ENCODE data around the gene NHERF2. TPM values are rescaled to one million over a fixed set of nuclear protein-coding genes. Genes with fewer than 3 reads are reported as not detected.

The NHERF2 gene
- total RNA-seq, 2 experiments from 2014 or later, result 1.9 to 2.0 TPM

DNA sequence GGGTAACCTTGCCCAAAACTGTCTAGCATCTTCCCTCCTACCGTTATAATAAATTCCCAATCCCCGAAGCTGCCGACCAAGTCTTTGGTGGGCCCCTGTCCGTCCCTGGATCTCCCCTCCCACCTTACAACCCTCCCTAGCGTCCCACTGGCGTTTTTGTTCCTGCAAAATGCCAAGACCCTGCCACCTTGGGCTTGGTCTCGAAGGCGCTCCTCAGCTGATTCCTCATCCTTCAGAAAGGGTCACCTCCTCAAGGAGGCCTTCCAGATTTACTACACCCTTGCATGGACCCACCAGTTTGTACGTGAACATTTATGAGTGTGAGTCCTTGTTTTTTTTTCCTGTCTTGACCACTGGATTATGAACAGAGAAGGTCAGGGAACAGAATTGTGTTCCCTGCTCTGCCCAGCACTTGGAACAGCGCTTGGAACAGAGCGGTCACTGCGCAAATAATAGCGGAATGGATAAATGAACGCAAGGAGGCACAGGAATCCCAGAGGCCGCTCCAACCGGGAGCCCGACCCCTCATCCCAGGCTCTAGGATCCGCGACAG is 43.6 kb upstream of the NHERF2 start:
- peaks cover 0 to 21% of the 10 kb centered on the region in 2 experiments for H3K9me3 ChIP-seq (ENCODE audit: control insufficient read depth in 1 of 2, insufficient read depth in 1 of 2, low read length in 2 of 2)
- peak overlapping the region; percentile 84 for H3K4me3 Mint-ChIP-seq
- H3K27ac ChIP-seq (ENCODE audit: low read depth in 1 of 2, low read length in 2 of 2), result no peak overlapping the region
- H3K4me1 Mint-ChIP-seq (ENCODE audit: low read depth), result peaks cover 20% of the 10 kb centered on the region
- TF ChIP-seq, protein P1, sequence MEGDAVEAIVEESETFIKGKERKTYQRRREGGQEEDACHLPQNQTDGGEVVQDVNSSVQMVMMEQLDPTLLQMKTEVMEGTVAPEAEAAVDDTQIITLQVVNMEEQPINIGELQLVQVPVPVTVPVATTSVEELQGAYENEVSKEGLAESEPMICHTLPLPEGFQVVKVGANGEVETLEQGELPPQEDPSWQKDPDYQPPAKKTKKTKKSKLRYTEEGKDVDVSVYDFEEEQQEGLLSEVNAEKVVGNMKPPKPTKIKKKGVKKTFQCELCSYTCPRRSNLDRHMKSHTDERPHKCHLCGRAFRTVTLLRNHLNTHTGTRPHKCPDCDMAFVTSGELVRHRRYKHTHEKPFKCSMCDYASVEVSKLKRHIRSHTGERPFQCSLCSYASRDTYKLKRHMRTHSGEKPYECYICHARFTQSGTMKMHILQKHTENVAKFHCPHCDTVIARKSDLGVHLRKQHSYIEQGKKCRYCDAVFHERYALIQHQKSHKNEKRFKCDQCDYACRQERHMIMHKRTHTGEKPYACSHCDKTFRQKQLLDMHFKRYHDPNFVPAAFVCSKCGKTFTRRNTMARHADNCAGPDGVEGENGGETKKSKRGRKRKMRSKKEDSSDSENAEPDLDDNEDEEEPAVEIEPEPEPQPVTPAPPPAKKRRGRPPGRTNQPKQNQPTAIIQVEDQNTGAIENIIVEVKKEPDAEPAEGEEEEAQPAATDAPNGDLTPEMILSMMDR (IDR thresholded peaks at IDR 0.05), result no peak
- peaks cover 49% of the 10 kb centered on the region for H3K4me1 ChIP-seq (ENCODE audit: insufficient read depth, low read length)
- ChIA-PET POLR2A (interaction anchor here (0.7 to 6.8 kb wide), 4 partner anchors 12 to 201 kb away, joined by 3 to 62 read pairs (median 14); partner anchors contain the start of genes NUBP2, RPS2, SPSB3 and TBL3), CTCF (interaction anchor here (0.8 to 2.1 kb wide), 3 partner anchors 11 to 157 kb away, joined by 3 to 8 read pairs (median 5); partner anchors contain the start of gene TBL3)
- H3K36me3 ChIP-seq (ENCODE audit: insufficient read depth, low read length), result peaks cover 18% of the 10 kb centered on the region
- peak overlapping the region; percentile 65 for H3K4me3 ChIP-seq (ENCODE audit: low read length)
- H3K36me3 Mint-ChIP-seq (ENCODE audit: low read depth), result peaks cover 20% of the 10 kb centered on the region
- no peaks in the 10 kb centered on the region for H3K9me3 Mint-ChIP-seq
- peak overlapping the region; percentile 42 for H3K27ac Mint-ChIP-seq
- peaks cover 38% of the 10 kb centered on the region for H3K27me3 Mint-ChIP-seq
- intact Hi-C loops (cut with DNase I, micrococcal nuclease), result no loop called here
- ATAC-seq (ENCODE audit: poor library complexity), result no peak
- H3K27me3 ChIP-seq (ENCODE audit: control insufficient read depth in 1 of 2, insufficient read depth in 2 of 2, low read length in 2 of 2), result peaks cover 32 to 35% of the 10 kb centered on the region in 2 experiments
- DNase-seq, result no peak

DNA sequence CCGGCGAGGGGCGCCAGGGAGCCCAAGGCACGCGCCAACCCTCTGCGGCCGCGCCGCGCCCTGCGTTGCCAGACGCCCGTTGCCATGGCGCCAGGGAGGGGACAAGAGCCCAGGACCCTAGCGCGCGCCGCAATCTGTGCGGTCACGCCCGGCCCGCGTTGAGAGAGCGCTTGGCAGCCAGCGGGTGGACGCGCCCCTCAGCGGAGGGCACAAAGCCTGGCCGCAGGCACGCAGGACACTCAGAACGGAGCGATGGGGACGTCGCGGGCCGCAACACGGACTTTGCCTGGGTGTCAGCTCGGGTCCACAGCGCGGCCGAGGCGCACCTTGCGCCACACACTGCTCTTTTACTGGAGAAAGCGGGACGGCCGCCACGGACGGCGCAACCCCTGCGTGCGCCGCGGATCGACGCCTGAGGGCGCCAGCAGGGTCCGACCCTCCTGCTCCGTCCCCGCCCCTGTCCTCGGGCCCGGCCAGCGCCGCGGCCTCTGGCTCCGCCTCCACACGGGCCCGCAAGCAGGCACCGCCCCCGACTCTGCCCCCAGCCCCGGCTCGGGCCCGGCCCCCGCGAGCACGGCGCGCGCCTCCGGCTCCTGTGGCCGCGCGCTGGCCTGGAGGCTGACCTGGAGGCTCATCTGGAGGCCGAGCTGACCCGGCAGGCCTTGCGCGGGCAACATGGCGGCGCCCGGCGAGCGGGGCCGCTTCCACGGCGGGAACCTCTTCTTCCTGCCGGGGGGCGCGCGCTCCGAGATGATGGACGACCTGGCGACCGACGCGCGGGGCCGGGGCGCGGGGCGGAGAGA is 43.0 kb upstream of the NHERF2 start, which contains the start of gene GFER:
Gene GFER (plus strand): TSS at position 650 of the 803 bp plus-strand sequence. CDS start 26 bp downstream, at position 676.
- Histone ChIP-seq H3K4me1 (ENCODE audit: insufficient read depth, low read length) (peaks cover 47% of the 10 kb centered on the region), H3K27me3 (ENCODE audit: control insufficient read depth in 1 of 2, insufficient read depth in 2 of 2, low read length in 2 of 2) (peaks cover 29 to 31% of the 10 kb centered on the region in 2 experiments), H3K36me3 (ENCODE audit: insufficient read depth, low read length) (peaks cover 12% of the 10 kb centered on the region), H3K4me3 (ENCODE audit: low read length) (peak within 1 kb of the TSS; percentile 65), H3K27ac (ENCODE audit: low read depth in 1 of 2, low read length in 2 of 2) (no peak within 1 kb of the TSS), H3K9me3 (ENCODE audit: control insufficient read depth in 1 of 2, insufficient read depth in 1 of 2, low read length in 2 of 2) (peaks cover 0 to 19% of the 10 kb centered on the region in 2 experiments)
- Mint-ChIP-seq H3K4me3 (peak within 1 kb of the TSS; percentile 87), H3K9me3 (no peaks in the 10 kb centered on the region), H3K4me1 (ENCODE audit: low read depth) (peaks cover 23% of the 10 kb centered on the region), H3K27ac (peak within 1 kb of the TSS; percentile 56), H3K36me3 (ENCODE audit: low read depth) (peaks cover 20% of the 10 kb centered on the region), H3K27me3 (peaks cover 42% of the 10 kb centered on the region)
- DNase-seq, result peak in 10 of 14 experiments; percentile 48 to 87 (median 60)
- ChIA-PET CTCF (interaction anchor here (2.1 kb wide), 1 partner anchor 21 kb away, joined by 8 read pairs; no protein-coding TSS in a partner anchor), POLR2A (interaction anchor here (0.6 to 6.8 kb wide), 11 partner anchors 8 to 172 kb away, joined by 3 to 62 read pairs (median 4); partner anchors contain the start of genes PKD1, RPS2, TBL3 and TRAF7)
- peak; percentile 60 for ATAC-seq (ENCODE audit: poor library complexity)
- intact Hi-C loops (cut with DNase I, micrococcal nuclease), result no loop called here
- TF ChIP-seq, protein P1 (IDR thresholded peaks at IDR 0.05), result peak; percentile 14

Measured in CD4-positive, alpha-beta T cell (primary cell).